Endothelial cell of umbilical vein (primary cell): Measurements from ENCODE around the gene PHACTR1. TPM values are rescaled to one million over a fixed set of nuclear protein-coding genes. Genes with fewer than 3 reads are reported as not detected.

Experiments
- BruUV-seq: library from RNA; stranded (reverse); fragments of 400-500 nt; replicated peaks from 2 replicates; lab custom pipeline; 2021; lab: Mats Ljungman, UMichigan
- CTCF ChIA-PET: fragments of 300-600, 350-600 bp; sonication (Branson Sonifier 250); formaldehyde crosslinking; loops from one replicate; lab custom pipeline; 2021; ENCODE audit warnings: antibody characterized with exemption, inconsistent platforms; lab: Charles Lee
- POLR2A ChIA-PET: fragments of 300-600, 350-600 bp; sonication (Branson Sonifier 250); formaldehyde crosslinking; loops from one replicate; lab custom pipeline; 2021; ENCODE audit warnings: antibody characterized with exemption, inconsistent platforms; lab: Charles Lee
- DNase-seq: peaks from one replicate; pipeline ENCODE4 v3.0.0-alpha.2; 2011; ENCODE audit warnings: low read depth, low spot score
- FAIRE-seq: peaks from 2 replicates; lab custom pipeline; 2011; peaks lifted over from hg19 to GRCh38; lab: Jason Lieb, UNC
- H2AFZ ChIP-seq: 2 replicates; pipeline ENCODE4 v1.6.0; 2012; ENCODE audit warnings: low read depth, low read length, control low read depth, inconsistent platforms
- H3K27ac ChIP-seq: 2 replicates; pipeline ENCODE4 v1.5.1; 2011; ENCODE audit warnings: low read depth, mild to moderate bottlenecking, control low read depth, low read length, moderate library complexity; ENCODE audit not compliant: insufficient read depth
- H3K27me3 ChIP-seq, 2 experiments: 2 replicates each; pipeline versions ENCODE4 v1.6.0 to v1.6.1; 2011; ENCODE audit warnings: low read length in 2 of 2, mixed read lengths in 1 of 2; ENCODE audit not compliant: control insufficient read depth in 2 of 2, insufficient read depth in 2 of 2
- H3K36me3 ChIP-seq, 2 experiments: 2 replicates in 1 of 2; 3 replicates in 1 of 2; pipeline ENCODE4 v1.5.1; 2011; ENCODE audit warnings: low read length in 2 of 2, mild to moderate bottlenecking in 1 of 2, moderate library complexity in 1 of 2; ENCODE audit not compliant: control insufficient read depth in 2 of 2, insufficient read depth in 2 of 2; ENCODE audit errors: extremely low read depth in 1 of 2
- H3K4me1 ChIP-seq: 3 replicates; pipeline ENCODE4 v1.5.1; 2011; ENCODE audit warnings: mild to moderate bottlenecking, low read length; ENCODE audit not compliant: control insufficient read depth, insufficient read depth; ENCODE audit errors: extremely low read depth
- H3K4me2 ChIP-seq: 2 replicates; pipeline ENCODE4 v1.6.1; 2011; ENCODE audit warnings: low read length, control low read depth, mixed read lengths; ENCODE audit not compliant: insufficient read depth
- H3K4me3 ChIP-seq, 3 experiments: fragments of 200-600 bp in 1 of 3; sonication (generic), shearing (Covaris generic) in 1 of 3; replicated peaks in 1 of 3; 2 replicates each; pipeline ENCODE4 v1.5.1; 2011 to 2016; ENCODE audit warnings: control low read depth in 3 of 3, low read length in 3 of 3, mild to moderate bottlenecking in 2 of 3, inconsistent platforms in 1 of 3, low read depth in 1 of 3, moderate library complexity in 1 of 3; ENCODE audit not compliant: insufficient read depth in 1 of 3
- H3K79me2 ChIP-seq: 2 replicates; pipeline ENCODE4 v1.6.0; 2012; ENCODE audit warnings: low read length, inconsistent platforms; ENCODE audit not compliant: control insufficient read depth, insufficient read depth
- H3K9ac ChIP-seq: replicated peaks from 2 replicates; pipeline ENCODE3; 2011; ENCODE audit warnings: low read length, control low read depth; ENCODE audit not compliant: insufficient read depth; ENCODE audit errors: extremely low read depth
- H3K9me1 ChIP-seq: replicated peaks from 3 replicates; pipeline ENCODE4 v1.6.0; 2011; ENCODE audit warnings: mild to moderate bottlenecking, low read length; ENCODE audit not compliant: control insufficient read depth, insufficient read depth; ENCODE audit errors: extremely low read depth
- H3K9me3 ChIP-seq: replicated peaks from 2 replicates; pipeline ENCODE4 v1.5.1; 2012; ENCODE audit warnings: low read length, inconsistent platforms; ENCODE audit not compliant: control insufficient read depth, insufficient read depth
- H4K20me1 ChIP-seq: replicated peaks from 2 replicates; pipeline ENCODE3; 2011; ENCODE audit warnings: mild to moderate bottlenecking, low read length; ENCODE audit not compliant: control insufficient read depth, insufficient read depth; ENCODE audit errors: extremely low read depth
- CTCF ChIP-seq, 2 donors: IDR thresholded peaks; 1 replicate in 1 of 2; 2 replicates in 1 of 2; pipeline ENCODE4 v1.5.1; 2011; ENCODE audit warnings: low read length in 2 of 2, mild to moderate bottlenecking in 2 of 2, moderate library complexity in 2 of 2, control low read depth in 1 of 2, inconsistent platforms in 1 of 2, low read depth in 1 of 2; ENCODE audit not compliant: insufficient read depth in 1 of 2; ENCODE audit errors: extremely low read depth in 1 of 2
- EZH2 ChIP-seq: IDR thresholded peaks from 2 replicates; pipeline ENCODE4 v1.6.1; 2012; ENCODE audit warnings: borderline replicate concordance, low read depth, mild to moderate bottlenecking, moderate library complexity, low read length, inconsistent platforms; ENCODE audit not compliant: severe bottlenecking
- FOS ChIP-seq: IDR thresholded peaks from 2 replicates; pipeline ENCODE4 v1.6.1; 2011; ENCODE audit warnings: mild to moderate bottlenecking, low read length, moderate library complexity, borderline replicate concordance; ENCODE audit not compliant: insufficient read depth
- GATA2 ChIP-seq: IDR thresholded peaks from 2 replicates; pipeline ENCODE4 v1.7.0; 2011; ENCODE audit warnings: low read depth, mild to moderate bottlenecking, moderate library complexity, mixed read lengths, low read length; ENCODE audit not compliant: insufficient read length, insufficient read depth
- JUN ChIP-seq: IDR thresholded peaks from 2 replicates; pipeline ENCODE4 v1.6.1; 2011; ENCODE audit warnings: borderline replicate concordance, low read depth; ENCODE audit not compliant: insufficient read length, insufficient read depth
- MAX ChIP-seq: IDR thresholded peaks from 2 replicates; pipeline ENCODE4 v1.6.1; 2011; ENCODE audit not compliant: insufficient read depth, insufficient read length
- MYC ChIP-seq: IDR thresholded peaks from one replicate; pipeline ENCODE4 v1.6.1; 2011; ENCODE audit warnings: mild to moderate bottlenecking, low read depth, low read length
- POLR2A ChIP-seq: IDR thresholded peaks from 2 replicates; pipeline ENCODE4 v1.6.1; 2012; ENCODE audit warnings: low read depth, mild to moderate bottlenecking, control low read depth, low read length
- POLR2AphosphoS5 ChIP-seq: IDR thresholded peaks from 2 replicates; pipeline ENCODE4 v1.6.1; 2012; ENCODE audit warnings: low read depth, mild to moderate bottlenecking, control low read depth, low read length, moderate library complexity; ENCODE audit not compliant: insufficient read depth
- dilution Hi-C: fragments of 300-500 bp; cut with MboI; formaldehyde crosslinking; loops from one replicate; pipeline ENCODE4 v1.15.0; 2019; ENCODE audit warnings: low sequenced_read_pairs; ENCODE audit not compliant: extremely low pct_ligation_motif_present
- intact Hi-C: fragments of 100-400 bp; cut with micrococcal nuclease; formaldehyde crosslinking; loops from one replicate; pipeline ENCODE4 v1.10.0; 2022
- polyA plus RNA-seq, 4 experiments: library from polyadenylated mRNA; depleted of rRNA in 3 of 4; stranded (reverse) in 3 of 4; unstranded in 1 of 4; fragments of >200 nt; gene quantifications; 2 replicates each; pipeline versions ENCODE4 v1.2.1 to v1.2.3, GENCODE V29; 2011 to 2012; ENCODE audit warnings: missing spikeins in 1 of 4
- total RNA-seq: library from RNA; stranded (reverse); gene quantifications from 2 replicates; pipeline ENCODE4 v1.2.3, GENCODE V29; 2021

The PHACTR1 gene
- total and polyA plus RNA-seq, 2 donors (not counting 3 experiments of a cell fraction or from before 2014, with no cell fraction given), result 2.4 to 23.2 TPM

GRCh38 chr6:13220266-13220665 lies 503.7 kb downstream of the PHACTR1 start:
- Histone ChIP-seq H3K36me3 (no peaks in the 10 kb centered on the region), H3K9me1 (no peaks in the 10 kb centered on the region), H3K4me3 (no peak overlapping the region), H4K20me1 (no peaks in the 10 kb centered on the region), H2AFZ (no peak overlapping the region), H3K27me3 (no peaks in the 10 kb centered on the region), H3K4me2 (no peak overlapping the region), H3K79me2 (no peaks in the 10 kb centered on the region), H3K4me1 (peaks cover 15% of the 10 kb centered on the region), H3K9me3 (no peaks in the 10 kb centered on the region), H3K9ac (no peak overlapping the region), H3K27ac (no peak overlapping the region)
- ChIA-PET CTCF (no interaction called here), POLR2A (no interaction called here)
- BruUV-seq, result no TSS peak
- TF ChIP-seq JUN (no peak), POLR2A (no peak), MAX (no peak), CTCF (IDR thresholded peaks at IDR 0.05; ENCODE audit: extremely low read depth in 1 of 2, insufficient read depth in 1 of 2, low read depth in 1 of 2, low read length in 2 of 2) (no peak), GATA2 (no peak), EZH2 (no peak)
- FAIRE-seq, result no peak
- DNase-seq, result no peak
- intact Hi-C loops (no loop called here), dilution Hi-C loops (no loop called here)

GRCh38 chr6:13222048-13222447 lies 505.5 kb downstream of the PHACTR1 start:
- dilution Hi-C loops (no loop called here), intact Hi-C loops (no loop called here)
- Histone ChIP-seq H2AFZ (no peak overlapping the region), H3K79me2 (no peaks in the 10 kb centered on the region), H3K4me3 (no peak overlapping the region), H3K4me2 (no peak overlapping the region), H3K9me3 (no peaks in the 10 kb centered on the region), H3K36me3 (no peaks in the 10 kb centered on the region), H3K27ac (no peak overlapping the region), H3K4me1 (peaks cover 23% of the 10 kb centered on the region), H3K27me3 (no peaks in the 10 kb centered on the region), H3K9ac (no peak overlapping the region), H4K20me1 (no peaks in the 10 kb centered on the region), H3K9me1 (no peaks in the 10 kb centered on the region)
- no peak for DNase-seq
- BruUV-seq, result no TSS peak
- POLR2A ChIA-PET, result no interaction called here
- CTCF ChIA-PET, result no interaction called here
- TF ChIP-seq FOS (no peak), CTCF (IDR thresholded peaks at IDR 0.05; ENCODE audit: extremely low read depth in 1 of 2, insufficient read depth in 1 of 2, low read depth in 1 of 2, low read length in 2 of 2) (no peak), MYC (no peak), POLR2AphosphoS5 (no peak), POLR2A (no peak), GATA2 (no peak), JUN (no peak), EZH2 (no peak), MAX (no peak)
- no peak for FAIRE-seq
